SJSA1 (cell line): Measurements from ENCODE around the gene C22orf31. TPM values are rescaled to one million over a fixed set of nuclear protein-coding genes. Genes with fewer than 3 reads are reported as not detected.
"Not testable (repeated sequence)": the region's sequence is repeated elsewhere in the genome, so short reads cannot be mapped to it uniquely, and the experiment has no call there.

Experiments
- DNase-seq, 2 experiments: peaks; one replicate each; pipeline ENCODE4 v3.0.0-alpha.2; 2015 to 2020; ENCODE audit warnings: low spot score in 2 of 2, low read depth in 1 of 2
- H3K27ac ChIP-seq: fragments of 250-450 bp; sonication (Bioruptor Pico); 2 replicates; pipeline ENCODE4 v1.5.1; 2020; ENCODE audit warnings: mild to moderate bottlenecking, moderate library complexity
- H3K27me3 ChIP-seq: fragments of 250-450 bp; sonication (Bioruptor Pico); replicated peaks from 2 replicates; pipeline ENCODE4 v1.5.1; 2020; ENCODE audit warnings: mild to moderate bottlenecking, moderate library complexity
- H3K36me3 ChIP-seq: fragments of 250-450 bp; sonication (Bioruptor Pico); 2 replicates; pipeline ENCODE4 v1.5.1; 2020; ENCODE audit warnings: mild to moderate bottlenecking
- H3K4me1 ChIP-seq: fragments of 250-450 bp; sonication (Bioruptor Pico); replicated peaks from 2 replicates; pipeline ENCODE4 v1.6.1; 2021; ENCODE audit warnings: mild to moderate bottlenecking
- H3K4me3 ChIP-seq: fragments of 250-450 bp; sonication (Bioruptor Pico); 2 replicates; pipeline ENCODE4 v1.5.1; 2020; ENCODE audit warnings: mild to moderate bottlenecking
- H3K9me3 ChIP-seq: fragments of 250-450 bp; sonication (Bioruptor Pico); replicated peaks from 2 replicates; pipeline ENCODE4 v1.5.1; 2020; ENCODE audit warnings: mild to moderate bottlenecking
- total RNA-seq: library from RNA; depleted of rRNA; stranded (reverse); fragments of >200 nt; shearing (Covaris generic); gene quantifications from 2 replicates; pipeline ENCODE4 v1.2.3, GENCODE V29; 2014

C22orf31 gene
- total RNA-seq, 1 experiment from 2014 or later, result not detected

DNA sequence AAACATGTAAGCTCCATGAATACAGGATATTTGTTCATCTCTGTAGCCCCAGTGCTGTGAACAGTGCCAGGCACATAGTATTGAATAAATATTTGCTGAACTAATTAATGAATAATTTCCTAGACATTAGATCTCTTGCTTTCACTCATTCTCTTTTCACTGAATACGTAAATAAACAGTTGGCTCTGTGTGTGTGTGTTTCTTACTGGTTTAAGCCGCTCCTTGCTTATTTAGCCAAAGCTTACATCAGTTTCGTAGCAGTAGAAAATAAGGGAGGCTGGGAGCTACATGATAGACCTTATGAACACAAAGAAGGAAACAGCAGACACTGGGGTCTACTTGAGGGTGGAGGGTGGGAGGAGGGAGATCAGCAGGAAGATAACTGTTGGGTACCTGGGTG, 28.4 kb upstream of the C22orf31 start:
- DNase-seq, result no peak
- Histone ChIP-seq H3K27me3 (no peaks in the 10 kb centered on the region), H3K9me3 (no peaks in the 10 kb centered on the region), H3K4me1 (peaks cover 12% of the 10 kb centered on the region), H3K27ac (no peak overlapping the region), H3K4me3 (no peak overlapping the region), H3K36me3 (no peaks in the 10 kb centered on the region)

DNA sequence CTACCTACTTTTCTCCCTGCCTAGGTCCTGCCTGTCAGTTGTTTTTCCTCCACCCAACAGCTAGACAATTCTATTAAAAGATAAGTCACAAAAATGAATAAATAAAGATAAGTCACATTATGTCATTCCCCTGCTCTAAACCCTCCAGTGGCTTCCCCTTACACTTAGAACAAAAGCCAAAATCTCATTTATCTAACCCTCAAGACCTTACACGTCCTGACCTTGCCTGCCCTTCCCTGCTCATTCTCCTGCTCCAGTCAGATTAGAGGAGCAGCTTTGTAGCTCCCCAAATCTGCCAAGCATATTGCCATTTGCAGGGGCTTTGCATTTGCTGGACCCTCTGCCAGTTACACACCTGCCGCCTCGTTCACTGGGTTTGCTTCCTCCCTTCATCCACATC, 27.9 kb upstream of the C22orf31 start:
- Histone ChIP-seq H3K9me3 (no peaks in the 10 kb centered on the region), H3K4me1 (peaks cover 12% of the 10 kb centered on the region), H3K4me3 (no peak overlapping the region), H3K27ac (no peak overlapping the region), H3K27me3 (no peaks in the 10 kb centered on the region), H3K36me3 (no peaks in the 10 kb centered on the region)
- DNase-seq, result no peak

DNA sequence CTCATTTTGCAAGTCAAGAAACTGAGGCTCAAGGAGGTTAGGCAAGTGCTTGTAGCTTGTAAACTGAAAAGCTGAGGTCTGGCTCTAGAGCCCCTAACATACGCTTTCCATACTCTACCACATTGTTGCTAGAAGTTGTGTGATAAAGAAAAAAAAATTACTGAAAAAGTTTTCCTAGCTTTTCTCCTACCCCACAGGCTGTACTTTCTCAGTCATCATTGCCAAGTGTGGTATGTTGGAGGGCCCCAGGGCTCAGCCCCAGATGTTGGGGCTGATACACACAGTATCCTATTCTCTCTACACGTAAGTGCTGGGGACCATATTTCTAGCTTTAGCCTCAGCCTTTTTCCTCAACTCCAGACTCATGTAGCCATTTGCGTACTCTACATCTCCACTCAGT, 27.2 kb upstream of the C22orf31 start:
- Histone ChIP-seq H3K27ac (no peak overlapping the region), H3K9me3 (no peaks in the 10 kb centered on the region), H3K36me3 (no peaks in the 10 kb centered on the region), H3K27me3 (no peaks in the 10 kb centered on the region), H3K4me3 (no peak overlapping the region), H3K4me1 (peaks cover 11% of the 10 kb centered on the region)
- DNase-seq, result no peak

DNA sequence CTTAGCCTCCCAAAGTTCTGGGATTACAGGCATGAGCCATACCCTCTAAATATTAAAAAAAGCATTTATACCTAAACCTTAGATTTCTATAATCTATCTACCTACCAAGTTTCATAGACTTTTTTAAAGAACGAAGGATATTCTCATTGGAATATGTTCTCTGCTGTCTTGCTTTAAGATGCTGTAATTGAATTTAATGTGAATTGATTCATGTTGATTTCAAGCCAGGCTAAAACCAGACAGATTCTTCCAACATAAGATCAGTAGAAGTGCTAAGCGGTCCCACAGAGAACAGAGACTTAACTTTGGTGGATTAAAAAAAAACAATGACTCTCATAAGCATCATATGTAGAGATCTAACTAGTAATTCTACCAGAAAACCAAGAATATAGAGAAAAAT, 25.4 kb upstream of the C22orf31 start:
- peaks cover 7% of the 10 kb centered on the region; the same call in 1 of the 2 replicates for H3K4me1 ChIP-seq
- no peaks in the 10 kb centered on the region for H3K9me3 ChIP-seq
- no peaks in the 10 kb centered on the region for H3K27me3 ChIP-seq
- no peak overlapping the region for H3K4me3 ChIP-seq
- H3K36me3 ChIP-seq, result no peaks in the 10 kb centered on the region
- no peak overlapping the region for H3K27ac ChIP-seq
- no peak for DNase-seq

DNA sequence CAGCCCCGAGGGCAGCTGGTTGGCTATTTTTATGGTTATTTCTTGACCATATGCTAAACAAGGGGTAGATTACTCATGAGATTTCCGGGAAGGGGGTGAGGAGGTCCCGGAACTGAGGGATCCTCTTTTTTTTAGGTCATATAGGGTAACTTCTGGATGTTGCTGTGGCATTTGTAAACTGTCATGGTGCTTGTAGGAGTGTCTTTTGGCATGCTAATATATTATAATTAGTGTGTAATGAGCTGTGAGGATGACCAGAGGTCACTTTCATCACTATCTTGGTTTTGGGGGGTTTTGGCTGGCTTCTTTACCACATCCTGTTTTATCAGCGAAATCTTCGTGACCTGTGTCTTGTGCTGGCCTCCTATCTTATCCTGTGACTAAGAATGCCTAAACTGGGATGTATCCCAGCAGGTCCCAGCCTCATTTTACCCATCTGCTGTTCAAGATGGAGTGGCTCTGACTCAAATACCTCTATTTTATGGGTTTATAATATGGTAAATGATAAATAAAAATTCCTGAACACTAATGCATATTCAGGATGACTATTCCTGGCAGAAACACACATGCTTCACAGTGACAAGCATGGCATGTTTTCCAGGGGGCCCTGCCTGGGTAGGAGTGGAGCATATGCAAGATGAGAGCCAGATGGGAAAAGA, 22.4 kb upstream of the C22orf31 start:
- Histone ChIP-seq H3K4me1 (0 out of 2 replicates have a peak, but pooled peaks cover 7% of the 10 kb centered on the region), H3K27ac (no peak overlapping the region), H3K27me3 (no peaks in the 10 kb centered on the region), H3K4me3 (no peak overlapping the region), H3K9me3 (no peaks in the 10 kb centered on the region), H3K36me3 (no peaks in the 10 kb centered on the region)
- DNase-seq, result no peak

DNA sequence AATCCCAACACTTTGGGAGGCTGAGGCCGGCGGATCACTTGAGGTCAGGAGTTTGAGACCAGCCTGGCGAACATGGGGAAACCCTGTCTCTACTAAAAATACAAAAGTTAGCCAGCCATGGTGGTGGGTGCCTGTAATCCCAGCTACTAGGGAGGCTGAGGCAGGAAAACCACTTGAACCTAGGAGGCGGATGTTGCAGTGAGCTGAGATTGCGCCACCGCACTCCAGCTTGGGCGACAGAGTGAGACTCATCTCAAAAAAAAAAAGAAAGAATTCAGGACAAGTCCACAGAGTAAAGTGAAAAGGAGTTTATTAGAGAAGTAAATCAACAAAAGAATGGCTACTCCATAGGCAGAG, 21.9 kb upstream of the C22orf31 start:
- DNase-seq, H3K9me3 ChIP-seq, H3K27me3 ChIP-seq, H3K4me3 ChIP-seq, H3K4me1 ChIP-seq, H3K27ac ChIP-seq, H3K36me3 ChIP-seq: not testable (repeated sequence)

DNA sequence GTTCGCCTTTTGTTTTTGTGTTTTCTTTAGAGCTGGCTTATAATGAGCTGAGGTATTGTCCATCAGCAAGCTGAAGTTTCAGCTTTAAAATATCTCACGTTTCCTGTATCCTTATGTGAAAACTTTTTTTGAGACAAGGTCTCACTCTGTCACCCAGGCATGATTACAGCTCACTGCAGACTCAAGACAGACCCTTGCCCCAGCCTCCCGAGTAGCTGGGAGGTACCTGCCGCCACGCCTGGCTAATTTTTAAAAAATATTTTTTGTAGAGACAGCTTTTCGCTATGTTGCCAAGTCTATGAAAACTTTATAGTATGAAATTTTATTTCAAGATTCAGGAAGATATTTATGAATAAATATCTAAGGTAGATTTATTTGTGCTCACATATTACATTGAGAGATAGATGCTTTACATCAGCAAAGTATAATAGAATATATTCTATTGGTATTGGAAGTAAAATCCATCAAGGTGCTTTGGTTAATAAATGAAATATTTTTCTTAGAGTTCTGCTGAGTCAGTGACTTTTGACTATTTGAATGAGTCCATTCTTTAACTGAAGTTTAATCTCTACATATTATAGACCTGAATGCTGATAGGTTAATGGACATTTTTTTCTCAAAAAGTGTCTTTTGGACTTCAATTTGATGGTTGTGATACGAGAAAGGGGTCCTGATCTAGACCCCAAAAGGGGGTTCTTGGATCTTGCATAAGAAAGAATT, 21.4 kb upstream of the C22orf31 start:
- H3K36me3 ChIP-seq, result no peaks in the 10 kb centered on the region
- H3K27me3 ChIP-seq, result no peaks in the 10 kb centered on the region
- H3K27ac ChIP-seq, result no peak overlapping the region
- no peak for DNase-seq
- H3K9me3 ChIP-seq, result no peaks in the 10 kb centered on the region
- H3K4me3 ChIP-seq, result no peak overlapping the region
- H3K4me1 ChIP-seq, result 0 out of 2 replicates have a peak, but pooled peaks cover 7% of the 10 kb centered on the region

DNA sequence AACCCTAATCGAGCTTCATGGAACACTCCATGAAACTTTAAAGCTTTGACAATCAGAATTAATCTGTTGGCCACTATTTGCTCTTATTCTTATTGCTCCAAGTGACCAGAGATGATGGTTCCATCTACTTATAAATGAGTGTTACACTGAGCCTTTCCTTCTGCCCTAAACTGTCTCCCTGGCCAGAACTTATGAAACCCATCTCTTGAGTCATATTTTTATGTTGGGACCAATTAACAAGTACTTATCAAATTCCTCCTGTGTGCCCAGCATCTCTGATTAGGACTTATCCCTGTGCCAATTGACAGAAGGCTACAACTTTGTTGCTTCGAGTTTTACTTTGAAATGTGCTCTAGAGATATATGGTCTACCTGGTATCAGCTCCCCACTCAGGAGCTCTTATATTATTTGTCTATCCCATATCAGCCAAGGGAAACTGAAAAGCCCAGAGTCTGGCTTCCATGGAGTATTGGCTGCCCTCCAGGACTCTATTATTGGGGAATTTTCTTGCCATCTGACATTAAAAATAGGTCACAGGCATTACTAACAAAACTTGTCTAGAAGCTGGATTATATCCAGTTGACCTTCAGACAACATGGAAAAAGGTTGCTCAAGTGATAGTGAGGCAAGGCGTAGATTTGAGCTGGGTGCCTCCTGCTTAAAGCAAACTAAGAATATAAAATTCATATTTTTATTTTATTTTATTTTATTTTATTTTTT, 20.0 kb upstream of the C22orf31 start:
- Histone ChIP-seq H3K36me3 (no peaks in the 10 kb centered on the region), H3K9me3 (no peaks in the 10 kb centered on the region), H3K27me3 (no peaks in the 10 kb centered on the region), H3K4me3 (no peak overlapping the region), H3K4me1 (0 out of 2 replicates have a peak, but pooled peaks cover 7% of the 10 kb centered on the region), H3K27ac (no peak overlapping the region)
- DNase-seq, result no peak

DNA sequence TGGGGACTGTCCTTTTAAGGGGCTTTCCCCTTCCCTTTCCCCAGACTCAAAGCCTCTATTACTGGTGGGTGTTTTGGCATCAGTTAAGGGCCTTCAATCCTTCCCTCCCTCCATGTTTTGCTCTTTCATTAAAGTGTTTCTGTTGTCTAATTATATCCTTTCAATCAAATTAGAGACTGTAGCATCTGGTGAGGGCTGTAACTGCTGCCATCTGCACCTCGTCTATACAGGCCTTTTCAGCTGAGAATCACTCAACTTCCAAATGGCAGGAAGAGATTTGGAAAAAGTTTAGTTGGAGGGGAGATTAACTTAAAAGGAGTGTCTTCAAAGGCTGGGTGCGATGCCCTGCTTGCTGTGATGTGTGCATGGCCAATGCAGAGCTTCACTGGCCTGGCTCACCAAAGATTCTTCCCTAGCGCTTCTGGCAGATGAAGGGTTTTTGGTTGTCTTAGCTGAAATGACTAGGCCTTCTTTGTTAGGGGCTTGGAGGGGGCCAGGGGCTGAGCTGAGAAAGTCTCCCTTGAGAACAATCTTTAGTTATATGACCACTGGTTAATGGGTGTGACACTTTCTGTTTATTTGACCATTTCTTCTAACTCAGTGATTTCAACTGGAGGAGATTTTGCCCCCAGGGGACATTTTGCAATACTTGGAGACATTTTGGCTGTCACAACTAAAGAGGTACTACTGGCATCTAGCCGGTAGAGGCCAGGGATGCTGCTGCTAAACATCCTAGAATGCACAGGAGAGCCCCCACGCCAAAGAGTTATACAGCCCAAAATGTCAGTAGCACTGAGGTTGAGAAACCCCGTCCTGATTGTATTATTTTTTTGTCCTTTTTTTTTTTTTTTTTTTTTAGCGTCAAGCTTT, 18.7 kb upstream of the C22orf31 start:
- no peak for DNase-seq
- Histone ChIP-seq H3K36me3 (no peaks in the 10 kb centered on the region), H3K27me3 (no peaks in the 10 kb centered on the region), H3K4me1 (0 out of 2 replicates have a peak, but pooled peaks cover 7% of the 10 kb centered on the region), H3K27ac (no peak overlapping the region), H3K4me3 (no peak overlapping the region), H3K9me3 (no peaks in the 10 kb centered on the region)

DNA sequence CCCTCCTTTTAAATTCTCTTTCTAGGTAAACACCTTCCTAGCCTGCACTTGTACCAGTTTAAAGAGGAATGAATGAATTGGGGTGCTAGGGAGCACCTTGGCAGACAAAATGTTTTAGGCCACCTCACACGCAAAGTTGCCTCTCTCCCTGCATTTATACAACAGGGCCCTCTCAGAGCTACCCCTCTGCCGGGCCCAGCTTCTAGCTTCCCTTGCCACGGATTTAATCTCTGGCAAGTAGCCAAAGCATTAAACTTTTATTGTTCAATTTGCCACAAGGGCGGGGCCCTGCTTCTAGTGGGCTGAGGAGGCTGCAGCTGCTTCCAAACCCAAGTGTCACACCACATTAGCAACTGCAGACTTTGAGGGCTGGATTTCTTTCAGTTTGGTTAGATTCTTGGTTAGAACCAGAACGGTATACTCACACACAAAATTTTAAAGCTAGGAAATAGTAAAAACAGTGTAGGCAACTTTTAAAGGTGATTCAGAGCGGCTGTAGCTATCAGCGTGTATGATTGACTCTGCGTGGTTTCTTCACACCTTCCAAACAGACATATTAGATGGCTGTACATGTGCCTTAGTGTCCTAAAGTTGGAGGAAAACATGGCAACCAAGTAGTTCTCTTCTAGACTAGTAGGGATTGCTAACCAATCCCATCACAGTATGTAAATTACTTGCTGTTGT, 17.7 kb upstream of the C22orf31 start:
- Histone ChIP-seq H3K4me1 (peaks cover 7% of the 10 kb centered on the region; the same call in 1 of the 2 replicates), H3K27ac (no peak overlapping the region)
- no peak for DNase-seq

DNA sequence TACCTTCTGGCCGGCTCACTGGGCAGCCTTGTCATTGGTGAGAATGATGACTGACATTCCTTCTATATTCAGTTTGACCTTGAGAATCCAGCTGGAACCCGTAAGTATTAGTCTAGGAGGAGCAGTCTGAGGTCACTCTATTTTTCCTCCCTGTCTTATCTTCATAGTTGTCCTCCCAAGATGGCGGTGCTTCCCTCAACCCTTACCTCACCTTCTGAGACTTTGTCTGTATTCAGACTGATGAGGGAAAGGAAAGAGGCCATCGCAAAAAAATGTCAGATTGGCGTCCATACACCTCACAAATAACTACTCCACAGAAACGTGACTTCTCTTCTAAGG, 17.2 kb upstream of the C22orf31 start:
- Histone ChIP-seq H3K9me3 (no peaks in the 10 kb centered on the region), H3K27me3 (no peaks in the 10 kb centered on the region), H3K27ac (no peak overlapping the region), H3K4me3 (no peak overlapping the region), H3K36me3 (no peaks in the 10 kb centered on the region), H3K4me1 (peaks cover 10% of the 10 kb centered on the region)
- DNase-seq, result no peak

More for the DNA sequence above, 17.7 kb upstream of the C22orf31 start:
- H3K9me3 ChIP-seq, result no peaks in the 10 kb centered on the region
- no peak overlapping the region for H3K4me3 ChIP-seq
- no peaks in the 10 kb centered on the region for H3K36me3 ChIP-seq
- no peaks in the 10 kb centered on the region for H3K27me3 ChIP-seq

DNA sequence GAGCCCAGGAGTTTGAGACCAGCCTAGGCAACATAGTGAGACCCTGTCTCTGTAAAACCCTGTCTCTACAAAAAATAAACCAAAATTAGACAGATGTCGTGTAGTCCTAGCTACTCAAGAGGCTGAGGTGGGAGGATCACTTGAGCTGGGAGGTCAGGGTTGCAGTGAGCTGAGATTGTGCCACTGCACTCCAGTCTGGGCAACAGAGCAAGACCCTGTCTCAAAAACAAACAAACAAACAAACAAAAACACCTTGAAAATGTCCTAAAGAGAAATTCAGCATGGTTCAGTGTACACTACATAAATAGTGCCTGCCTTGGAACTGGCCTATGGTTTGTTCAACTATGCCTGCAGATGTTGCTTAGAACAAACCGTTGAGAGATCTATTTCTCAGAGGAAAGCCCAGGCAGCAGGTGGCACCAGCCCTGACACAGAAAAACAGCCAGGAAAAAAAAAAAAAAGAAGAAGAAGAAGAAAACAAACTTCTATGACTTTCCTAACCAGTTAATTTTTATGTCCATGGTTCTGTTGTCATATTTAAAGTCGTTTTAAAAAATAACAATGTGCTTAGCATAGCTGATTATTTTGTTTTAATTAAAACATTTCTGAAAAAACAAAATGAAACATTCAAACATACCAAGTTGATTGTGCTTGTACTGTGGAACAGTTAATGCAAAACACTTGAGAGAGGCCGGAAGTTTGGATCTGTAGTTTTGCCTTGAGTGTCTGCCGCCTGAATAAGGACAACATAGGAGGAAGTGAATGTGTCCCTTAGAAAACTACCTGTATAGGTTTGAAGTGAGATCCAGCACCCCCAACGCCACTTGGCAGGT, 16.6 kb upstream of the C22orf31 start:
- H3K4me1 ChIP-seq, result peaks cover 11% of the 10 kb centered on the region
- no peaks in the 10 kb centered on the region for H3K27me3 ChIP-seq
- no peak for DNase-seq
- no peak overlapping the region for H3K27ac ChIP-seq
- H3K36me3 ChIP-seq, result peaks cover 2% of the 10 kb centered on the region; the same call in 1 of the 2 replicates
- H3K9me3 ChIP-seq, result no peaks in the 10 kb centered on the region
- no peak overlapping the region for H3K4me3 ChIP-seq
